ENCODE results near the gene TMEM25.
A peak's percentile ranks its signal among the peaks of the same experiment; 100 is the strongest.
"Not testable (repeated sequence)": the region's sequence is repeated elsewhere in the genome, so short reads cannot be mapped to it uniquely, and the experiment has no call there.

The TMEM25 gene

DNA sequence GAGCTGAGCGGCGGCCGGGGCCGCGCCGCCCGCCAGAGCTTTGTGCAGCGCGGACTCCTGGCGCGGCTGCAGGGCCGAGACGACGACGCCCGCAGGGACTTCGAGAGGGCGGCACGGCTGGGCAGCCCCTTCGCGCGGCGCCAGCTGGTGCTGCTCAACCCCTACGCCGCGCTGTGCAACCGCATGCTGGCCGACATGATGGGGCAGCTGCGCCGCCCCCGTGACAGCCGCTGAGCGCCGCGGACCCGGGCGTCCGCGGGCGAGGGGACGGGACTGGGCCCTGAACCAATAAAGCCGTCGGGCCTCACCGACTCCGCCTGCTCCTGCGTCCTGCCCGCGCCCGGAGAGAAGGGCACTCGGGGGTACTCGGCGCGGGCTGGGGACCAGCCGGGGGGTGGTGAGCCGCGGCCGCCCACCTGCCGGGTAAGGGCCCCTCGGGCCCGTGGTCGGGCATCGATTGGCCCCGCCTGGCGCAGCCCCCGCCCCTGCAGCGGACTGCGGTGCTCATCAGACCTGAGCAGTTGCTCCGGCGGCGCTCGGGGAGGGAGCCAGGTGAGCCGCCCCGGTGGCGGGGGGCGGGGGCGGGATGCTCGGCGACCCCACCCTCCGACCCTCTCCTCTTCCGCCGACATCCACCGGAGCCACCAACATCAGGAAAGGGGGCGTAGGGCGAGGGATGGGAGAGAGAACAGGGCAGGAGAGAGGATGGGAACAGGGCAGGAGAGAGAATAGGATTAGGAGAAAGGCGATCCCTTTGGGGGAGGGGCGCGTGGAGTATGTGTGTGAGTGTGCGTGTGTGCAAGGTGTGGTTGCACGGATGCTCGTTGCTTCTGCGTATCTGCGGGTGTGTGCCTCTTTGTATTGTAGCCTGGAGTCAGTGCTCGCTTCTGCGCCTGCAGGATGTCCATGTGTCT lies at the start of gene TMEM25:
Gene TMEM25, plus strand, starts transcription at position 510 of the 914 bp plus-strand sequence. CDS start 610 bp downstream, outside the sequence.
- DNase-seq (ENCODE audit: extremely low spot score, insufficient read length, low read depth) (peak; percentile 77), FAIRE-seq (peak; percentile 47)

DNA sequence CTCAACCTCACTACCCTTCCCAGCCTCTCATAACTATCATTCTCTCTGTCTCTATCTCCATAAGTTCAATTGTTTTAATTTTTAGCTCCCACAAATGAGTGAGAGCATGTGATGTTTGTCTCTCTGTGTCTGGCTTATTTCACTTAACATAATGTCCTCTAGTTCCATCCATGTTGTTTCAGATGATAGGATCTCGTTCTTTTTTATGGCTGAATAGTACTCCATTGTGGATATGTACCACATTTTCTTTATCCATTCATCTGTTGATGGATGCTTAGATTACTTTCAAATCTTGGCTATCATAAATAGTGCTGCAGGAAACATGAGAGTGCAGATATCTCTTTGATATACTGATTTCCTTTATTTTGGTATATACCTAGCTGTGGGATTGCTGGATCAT lies 49.8 kb upstream of the TMEM25 start:
- not testable (repeated sequence) for FAIRE-seq

DNA sequence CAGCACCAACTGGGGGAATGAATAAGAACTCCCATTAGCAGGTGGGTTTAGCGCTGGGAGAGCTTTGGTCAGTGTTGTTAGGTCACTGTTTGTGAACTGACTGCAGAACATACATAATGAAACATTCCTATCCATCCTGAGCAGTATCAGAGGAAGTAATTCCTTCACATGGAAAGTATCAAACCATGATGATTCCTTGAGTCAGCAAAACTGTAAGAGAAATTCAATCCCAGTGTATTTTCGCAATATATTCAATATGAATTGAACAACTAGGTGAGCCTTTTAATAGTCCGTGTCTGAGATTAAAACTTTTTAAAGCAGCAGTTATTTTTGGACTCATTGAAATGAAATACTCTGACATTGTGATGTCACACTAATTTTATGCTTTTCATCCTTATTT lies 46.6 kb upstream of the TMEM25 start:
- DNase-seq (ENCODE audit: extremely low spot score, insufficient read length, low read depth) (no peak), FAIRE-seq (no peak)

More for the DNA sequence above, 49.8 kb upstream of the TMEM25 start:
- DNase-seq (ENCODE audit: extremely low spot score, insufficient read length, low read depth) = not testable (repeated sequence)

DNA sequence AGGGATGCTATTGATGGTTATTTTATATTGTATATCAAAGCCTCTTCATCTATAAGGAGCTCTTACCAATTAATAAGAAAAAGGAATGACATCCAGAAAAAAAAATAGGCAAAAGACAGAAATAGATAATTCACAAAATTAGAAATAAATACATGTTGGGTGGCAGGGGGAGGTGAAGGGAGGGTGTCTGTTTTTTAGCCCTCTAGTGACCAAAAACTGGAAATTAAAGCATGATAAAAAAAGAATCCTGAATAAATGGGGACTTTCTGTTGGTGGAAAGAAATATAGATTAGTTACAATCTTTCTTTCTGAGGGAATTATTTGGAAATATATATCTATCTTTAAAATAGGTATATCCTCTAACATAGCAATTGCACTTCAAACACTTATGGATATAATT lies 45.7 kb upstream of the TMEM25 start:
- FAIRE-seq (no peak), DNase-seq (ENCODE audit: extremely low spot score, insufficient read length, low read depth) (no peak)

DNA sequence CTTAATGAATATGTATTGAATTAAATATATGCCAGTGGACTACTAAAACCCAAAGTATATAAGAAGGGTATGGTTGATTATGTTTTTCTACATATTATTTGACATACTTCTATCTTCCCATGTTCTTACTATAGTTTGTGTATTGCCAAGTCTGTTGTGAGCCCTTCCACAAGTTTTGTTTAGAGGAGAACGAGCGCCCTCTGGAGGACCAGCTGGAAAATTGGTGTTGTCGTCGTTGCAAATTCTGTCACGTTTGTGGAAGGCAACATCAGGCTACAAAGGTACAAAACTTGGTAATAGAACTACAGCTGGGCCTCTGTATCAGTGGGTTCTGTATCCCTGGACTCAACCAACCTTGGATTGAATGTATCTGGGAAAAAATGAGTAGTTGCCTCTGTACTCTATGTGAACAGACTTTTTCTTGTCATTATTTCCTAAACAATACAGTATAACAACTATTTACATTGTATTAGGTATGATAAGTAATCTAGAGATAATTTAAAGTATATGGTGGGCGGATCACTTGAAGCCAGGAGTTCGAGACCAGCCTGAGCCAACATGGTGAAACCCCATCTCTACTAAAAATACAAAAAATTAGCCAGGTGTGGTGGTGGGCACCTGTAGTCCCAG lies 42.4 kb upstream of the TMEM25 start:
- DNase-seq (ENCODE audit: extremely low spot score, insufficient read length, low read depth) = peak; percentile 47
- peak; percentile 90 for FAIRE-seq

DNA sequence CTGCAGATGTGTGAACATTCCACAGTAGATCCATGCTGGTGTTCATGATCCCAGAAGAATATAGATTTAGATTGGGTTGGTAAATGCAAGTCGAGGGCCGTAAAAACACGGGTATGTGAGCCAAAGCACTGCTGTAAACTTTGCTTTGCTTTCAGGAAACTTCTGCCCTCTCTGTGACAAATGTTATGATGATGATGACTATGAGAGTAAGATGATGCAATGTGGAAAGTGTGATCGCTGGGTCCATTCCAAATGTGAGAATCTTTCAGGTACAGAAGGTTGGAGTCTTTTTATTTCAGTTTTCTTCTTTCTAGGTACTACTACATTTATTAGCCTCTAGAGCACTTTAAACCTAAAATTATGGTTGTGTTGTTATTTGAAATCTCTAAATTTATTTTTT lies 40.0 kb upstream of the TMEM25 start:
- FAIRE-seq (no peak), DNase-seq (ENCODE audit: extremely low spot score, insufficient read length, low read depth) (no peak)

DNA sequence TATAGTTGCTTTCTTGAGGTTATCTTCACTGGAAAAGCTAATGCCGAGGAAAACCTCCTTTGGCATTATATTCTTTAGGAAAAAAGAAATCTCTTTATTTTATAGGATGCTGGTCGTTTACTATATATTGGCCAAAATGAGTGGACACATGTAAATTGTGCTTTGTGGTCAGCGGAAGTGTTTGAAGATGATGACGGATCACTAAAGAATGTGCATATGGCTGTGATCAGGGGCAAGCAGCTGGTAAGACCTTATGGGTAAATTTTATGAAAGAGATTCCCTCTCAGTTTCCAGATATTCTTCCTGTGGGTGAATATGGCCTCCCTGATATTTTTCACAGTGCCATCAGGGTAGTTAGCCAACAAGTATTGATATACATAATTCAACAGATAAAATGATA lies 33.2 kb upstream of the TMEM25 start:
- DNase-seq (ENCODE audit: extremely low spot score, insufficient read length, low read depth) (no peak), FAIRE-seq (no peak)

DNA sequence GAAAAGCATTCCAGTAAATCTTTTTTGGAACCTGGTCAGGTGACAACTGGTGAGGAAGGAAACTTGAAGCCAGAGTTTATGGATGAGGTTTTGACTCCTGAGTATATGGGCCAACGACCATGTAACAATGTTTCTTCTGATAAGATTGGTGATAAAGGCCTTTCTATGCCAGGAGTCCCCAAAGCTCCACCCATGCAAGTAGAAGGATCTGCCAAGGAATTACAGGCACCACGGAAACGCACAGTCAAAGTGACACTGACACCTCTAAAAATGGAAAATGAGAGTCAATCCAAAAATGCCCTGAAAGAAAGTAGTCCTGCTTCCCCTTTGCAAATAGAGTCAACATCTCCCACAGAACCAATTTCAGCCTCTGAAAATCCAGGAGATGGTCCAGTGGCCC lies 27.8 kb upstream of the TMEM25 start:
- FAIRE-seq (no peak), DNase-seq (ENCODE audit: extremely low spot score, insufficient read length, low read depth) (no peak)

DNA sequence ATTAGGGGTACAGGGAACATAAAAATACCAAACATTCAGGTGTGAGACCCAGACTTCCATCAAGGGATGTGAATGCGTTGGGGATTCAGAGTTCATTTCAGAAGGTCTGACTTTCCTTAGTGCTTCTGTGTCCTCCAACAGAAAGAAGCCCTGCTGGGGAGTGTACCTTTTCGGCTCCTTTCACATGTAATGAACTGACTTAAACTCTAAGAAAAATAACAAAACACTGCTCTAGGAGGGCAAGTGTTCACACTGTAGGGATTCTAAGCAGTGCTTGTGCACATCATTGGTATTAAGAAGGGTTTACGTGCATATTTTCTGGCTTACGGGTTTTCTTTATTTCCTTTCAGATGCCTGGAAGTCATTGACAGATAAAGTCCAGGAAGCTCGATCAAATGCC lies 19.4 kb upstream of the TMEM25 start:
- FAIRE-seq (no peak), DNase-seq (ENCODE audit: extremely low spot score, insufficient read length, low read depth) (no peak)

DNA sequence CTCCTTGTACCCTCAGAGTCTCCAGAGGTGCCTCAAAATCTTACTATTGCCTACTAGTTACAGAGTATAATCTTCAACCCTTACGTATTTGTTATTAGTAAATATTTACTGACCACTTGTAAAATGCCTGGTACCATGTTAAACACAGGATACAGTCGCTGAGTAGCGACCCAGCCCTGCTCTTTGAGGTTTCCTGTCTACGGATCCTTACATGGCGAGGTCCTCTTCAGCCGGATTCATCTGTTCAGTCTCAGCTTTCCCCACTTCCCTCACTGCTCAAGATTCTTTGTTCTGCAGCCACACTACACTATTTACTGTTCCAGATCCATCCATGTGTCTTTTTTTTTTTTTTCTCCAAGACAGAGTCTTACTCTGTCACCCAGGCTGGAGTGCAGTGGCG lies 16.9 kb upstream of the TMEM25 start:
- DNase-seq (ENCODE audit: extremely low spot score, insufficient read length, low read depth) = no peak

DNA sequence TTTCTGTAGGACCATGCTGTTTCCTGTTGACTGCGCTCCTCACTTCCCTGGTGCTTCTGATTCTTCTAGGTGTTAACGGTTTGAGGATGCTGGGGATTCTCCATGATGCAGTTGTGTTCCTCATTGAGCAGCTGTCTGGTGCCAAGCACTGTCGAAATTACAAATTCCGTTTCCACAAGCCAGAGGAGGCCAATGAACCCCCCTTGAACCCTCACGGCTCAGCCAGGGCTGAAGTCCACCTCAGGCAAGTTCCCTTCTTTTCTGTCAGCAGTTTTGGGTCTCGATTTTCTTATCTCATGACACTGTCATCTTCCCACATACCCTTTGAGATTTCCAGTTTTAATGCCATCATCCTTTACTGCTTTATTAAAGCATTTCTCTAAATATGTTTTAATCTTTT lies 11.4 kb upstream of the TMEM25 start:
- FAIRE-seq = no peak

More for the DNA sequence above, 16.9 kb upstream of the TMEM25 start:
- no peak for FAIRE-seq

DNA sequence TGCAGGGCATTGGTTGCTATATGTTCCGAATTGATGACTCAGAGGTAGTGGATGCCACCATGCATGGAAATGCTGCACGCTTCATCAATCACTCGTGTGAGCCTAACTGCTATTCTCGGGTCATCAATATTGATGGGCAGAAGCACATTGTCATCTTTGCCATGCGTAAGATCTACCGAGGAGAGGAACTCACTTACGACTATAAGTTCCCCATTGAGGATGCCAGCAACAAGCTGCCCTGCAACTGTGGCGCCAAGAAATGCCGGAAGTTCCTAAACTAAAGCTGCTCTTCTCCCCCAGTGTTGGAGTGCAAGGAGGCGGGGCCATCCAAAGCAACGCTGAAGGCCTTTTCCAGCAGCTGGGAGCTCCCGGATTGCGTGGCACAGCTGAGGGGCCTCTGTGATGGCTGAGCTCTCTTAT lies 9.1 kb upstream of the TMEM25 start:
- peak; percentile 38 for FAIRE-seq
- no peak for DNase-seq (ENCODE audit: extremely low spot score, insufficient read length, low read depth)

More for the DNA sequence above, 11.4 kb upstream of the TMEM25 start:
- no peak for DNase-seq (ENCODE audit: extremely low spot score, insufficient read length, low read depth)

DNA sequence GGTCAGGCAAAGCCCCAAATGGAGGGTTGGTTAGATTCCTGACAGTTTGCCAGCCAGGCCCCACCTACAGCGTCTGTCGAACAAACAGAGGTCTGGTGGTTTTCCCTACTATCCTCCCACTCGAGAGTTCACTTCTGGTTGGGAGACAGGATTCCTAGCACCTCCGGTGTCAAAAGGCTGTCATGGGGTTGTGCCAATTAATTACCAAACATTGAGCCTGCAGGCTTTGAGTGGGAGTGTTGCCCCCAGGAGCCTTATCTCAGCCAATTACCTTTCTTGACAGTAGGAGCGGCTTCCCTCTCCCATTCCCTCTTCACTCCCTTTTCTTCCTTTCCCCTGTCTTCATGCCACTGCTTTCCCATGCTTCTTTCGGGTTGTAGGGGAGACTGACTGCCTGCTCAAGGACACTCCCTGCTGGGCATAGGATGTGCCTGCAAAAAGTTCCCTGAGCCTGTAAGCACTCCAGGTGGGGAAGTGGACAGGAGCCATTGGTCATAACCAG lies 8.4 kb upstream of the TMEM25 start:
- FAIRE-seq (no peak), DNase-seq (ENCODE audit: extremely low spot score, insufficient read length, low read depth) (no peak)

DNA sequence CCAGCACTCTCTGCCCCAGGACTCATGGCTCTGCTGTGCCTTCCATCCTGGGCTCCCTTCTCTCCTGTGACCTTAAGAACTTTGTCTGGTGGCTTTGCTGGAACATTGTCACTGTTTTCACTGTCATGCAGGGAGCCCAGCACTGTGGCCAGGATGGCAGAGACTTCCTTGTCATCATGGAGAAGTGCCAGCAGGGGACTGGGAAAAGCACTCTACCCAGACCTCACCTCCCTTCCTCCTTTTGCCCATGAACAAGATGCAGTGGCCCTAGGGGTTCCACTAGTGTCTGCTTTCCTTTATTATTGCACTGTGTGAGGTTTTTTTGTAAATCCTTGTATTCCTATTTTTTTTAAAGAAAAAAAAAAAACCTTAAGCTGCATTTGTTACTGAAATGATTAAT lies 6.6 kb upstream of the TMEM25 start:
- FAIRE-seq (no peak), DNase-seq (ENCODE audit: extremely low spot score, insufficient read length, low read depth) (no peak)

DNA sequence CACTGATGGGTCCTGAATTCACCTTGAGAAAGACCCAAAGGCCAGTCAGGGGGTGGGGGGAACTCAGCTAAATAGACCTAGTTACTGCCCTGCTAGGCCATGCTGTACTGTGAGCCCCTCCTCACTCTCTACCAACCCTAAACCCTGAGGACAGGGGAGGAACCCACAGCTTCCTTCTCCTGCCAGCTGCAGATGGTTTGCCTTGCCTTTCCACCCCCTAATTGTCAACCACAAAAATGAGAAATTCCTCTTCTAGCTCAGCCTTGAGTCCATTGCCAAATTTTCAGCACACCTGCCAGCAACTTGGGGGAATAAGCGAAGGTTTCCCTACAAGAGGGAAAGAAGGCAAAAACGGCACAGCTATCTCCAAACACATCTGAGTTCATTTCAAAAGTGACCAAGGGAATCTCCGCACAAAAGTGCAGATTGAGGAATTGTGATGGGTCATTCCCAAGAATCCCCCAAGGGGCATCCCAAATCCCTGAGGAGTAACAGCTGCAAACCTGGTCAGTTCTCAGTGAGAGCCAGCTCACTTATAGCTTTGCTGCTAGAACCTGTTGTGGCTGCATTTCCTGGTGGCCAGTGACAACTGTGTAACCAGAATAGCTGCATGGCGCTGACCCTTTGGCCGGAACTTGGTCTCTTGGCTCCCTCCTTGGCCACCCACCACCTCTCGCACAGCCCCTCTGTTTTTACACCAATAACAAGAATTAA lies 6.1 kb upstream of the TMEM25 start:
- no peak for FAIRE-seq

DNA sequence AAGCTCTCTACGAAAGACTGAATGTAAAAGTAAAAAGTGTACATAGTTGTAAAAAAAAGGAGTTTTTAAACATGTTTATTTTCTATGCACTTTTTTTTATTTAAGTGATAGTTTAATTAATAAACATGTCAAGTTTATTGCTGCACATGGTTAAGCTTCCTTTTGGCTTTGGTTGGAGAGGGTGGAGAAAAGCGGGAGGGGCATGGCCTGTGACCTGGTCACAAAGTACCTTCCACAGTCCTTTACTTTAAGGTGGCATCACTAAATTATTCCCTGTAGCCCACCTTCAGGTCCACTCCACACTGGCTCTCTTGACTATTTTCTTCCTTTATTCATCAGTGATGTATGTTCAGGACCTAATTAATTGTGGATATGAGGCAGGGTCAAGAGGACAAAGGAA lies 4.3 kb upstream of the TMEM25 start:
- DNase-seq (ENCODE audit: extremely low spot score, insufficient read length, low read depth) = no peak
- no peak for FAIRE-seq

More for the DNA sequence above, 6.1 kb upstream of the TMEM25 start:
- no peak for DNase-seq (ENCODE audit: extremely low spot score, insufficient read length, low read depth)

DNA sequence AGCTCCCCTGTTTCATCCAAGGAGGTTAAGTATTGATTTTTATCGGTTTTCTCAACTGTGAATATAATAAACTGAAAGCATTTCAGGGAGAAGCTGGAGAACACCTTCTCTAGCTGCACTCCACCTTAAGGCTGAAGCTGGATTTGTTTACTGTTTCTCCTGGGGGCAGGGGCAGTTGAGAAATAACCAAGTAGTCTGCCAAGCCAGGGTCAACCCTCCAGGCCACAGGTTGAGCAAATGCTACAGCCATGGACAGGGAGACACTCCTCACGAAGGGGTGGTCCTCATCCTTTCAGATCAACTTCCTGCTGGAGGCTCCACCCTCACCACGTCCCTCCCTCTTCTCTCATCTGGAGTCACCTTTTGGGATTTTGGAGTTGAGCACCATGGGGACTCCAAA lies 3.9 kb upstream of the TMEM25 start, which contains the start of gene TTC36:
Gene TTC36, plus strand, starts transcription at position 366 of the 400 bp plus-strand sequence. Its CDS starts 21 bp downstream, at position 387.
- no peak for DNase-seq (ENCODE audit: extremely low spot score, insufficient read length, low read depth)

DNA sequence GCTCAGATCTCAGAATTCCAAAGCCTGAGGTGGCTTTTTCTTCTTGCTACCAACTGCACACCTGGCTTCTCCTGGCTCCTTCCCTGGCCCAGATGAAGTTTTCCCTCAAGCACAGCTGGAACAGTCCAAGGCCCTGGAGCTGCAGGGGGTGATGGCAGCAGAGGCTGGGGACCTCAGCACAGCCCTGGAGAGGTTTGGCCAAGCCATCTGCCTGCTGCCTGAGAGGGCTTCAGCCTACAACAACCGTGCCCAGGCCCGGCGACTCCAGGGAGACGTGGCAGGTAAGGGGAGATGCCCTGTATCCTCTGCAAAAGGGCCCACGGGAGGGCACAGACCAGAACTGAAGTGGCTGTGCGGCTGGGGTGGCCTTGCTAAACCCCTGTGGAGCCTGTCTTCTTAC lies 2.5 kb upstream of the TMEM25 start:
- no peak for FAIRE-seq
- DNase-seq (ENCODE audit: extremely low spot score, insufficient read length, low read depth) = no peak

More for the DNA sequence above, 3.9 kb upstream of the TMEM25 start, which contains the start of gene TTC36:
- no peak for FAIRE-seq

DNA sequence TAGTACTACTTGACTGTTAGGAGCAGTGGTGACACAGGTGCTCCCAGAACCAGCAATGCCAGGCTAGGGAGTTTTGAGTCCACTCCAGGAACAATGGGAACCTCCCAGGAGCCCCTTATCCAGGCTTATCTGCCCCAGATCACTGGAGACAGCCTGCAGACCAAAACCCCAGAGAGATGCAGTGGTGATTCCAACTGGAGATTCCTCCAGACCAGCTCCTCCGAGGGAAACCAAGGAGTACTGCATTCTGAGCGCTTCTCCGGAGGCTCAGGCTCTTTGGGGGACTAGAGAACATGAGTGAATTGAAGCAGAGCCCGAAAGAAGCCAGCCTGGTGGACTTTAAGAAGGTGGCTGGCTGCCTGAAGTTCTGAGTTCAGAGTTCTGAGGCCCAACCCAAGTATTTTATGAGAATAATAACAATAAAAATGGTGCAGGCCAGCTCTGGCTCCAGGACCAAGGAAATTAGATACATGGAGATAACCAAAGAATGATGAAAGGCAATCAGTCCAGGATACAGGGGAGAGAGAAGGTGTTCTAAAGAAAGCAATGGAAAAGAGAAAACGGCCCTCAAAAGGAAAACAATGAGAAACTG lies 1.3 kb upstream of the TMEM25 start:
- no peak for DNase-seq (ENCODE audit: extremely low spot score, insufficient read length, low read depth)

DNA sequence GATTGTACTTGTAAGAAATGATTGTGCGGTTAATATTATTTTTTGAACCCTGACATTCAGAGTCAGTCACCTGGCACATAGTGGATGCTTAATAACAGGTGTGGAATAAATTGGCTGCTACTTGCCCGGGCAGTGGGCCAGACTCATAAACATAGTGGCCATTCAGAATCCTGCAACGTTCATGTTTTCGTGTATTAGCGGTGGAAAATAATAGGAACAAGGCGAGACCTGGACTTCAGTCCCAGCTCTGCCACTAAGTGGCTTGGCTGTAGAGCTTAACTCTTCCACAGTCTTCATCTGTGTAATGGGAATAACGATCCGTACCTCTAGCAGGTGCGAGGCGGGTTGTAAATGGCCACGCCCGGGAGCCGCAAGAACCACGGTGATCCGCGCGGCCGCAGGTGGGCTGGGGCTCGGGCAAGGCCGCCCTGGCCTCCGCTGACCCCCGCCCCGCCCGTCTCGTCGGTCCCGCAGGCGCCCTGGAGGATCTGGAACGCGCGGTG lies 761 bp upstream of the TMEM25 start:
- DNase-seq (ENCODE audit: extremely low spot score, insufficient read length, low read depth) = no peak
- no peak for FAIRE-seq

More for the DNA sequence above, 1.3 kb upstream of the TMEM25 start:
- no peak for FAIRE-seq
